Activated CD4-positive, alpha-beta T cell treated with anti-CD3 and anti-CD28 coated beads for 36 hours (primary cell): ENCODE data around the gene TNFAIP3. TPM values are rescaled to one million over a fixed set of nuclear protein-coding genes. Genes with fewer than 3 reads are reported as not detected.

Source experiments
- ATAC-seq: fragments of 200-7000 bp; cut with Tn5 transposase; one replicate; pipeline ENCODE4 v1.10.0; 2021; ENCODE audit warnings: mild to moderate bottlenecking, moderate library complexity
- CTCF ChIA-PET: fragments of 350-600 bp; sonication (Branson Sonifier 250); formaldehyde crosslinking; loops from one replicate; lab custom pipeline; 2021; ENCODE audit warnings: antibody characterized with exemption; lab: Charles Lee
- POLR2A ChIA-PET: fragments of 350-600 bp; sonication (Branson Sonifier 250); formaldehyde crosslinking; loops from one replicate; lab custom pipeline; 2021; ENCODE audit warnings: antibody characterized with exemption, inconsistent platforms; lab: Charles Lee
- DNase-seq: peaks from one replicate; pipeline ENCODE4 v3.0.0-alpha.2; 2020
- H3K27ac Mint-ChIP-seq: one replicate; pipeline ENCODE4 v1.8.0; 2021; ENCODE audit warnings: mixed read lengths
- H3K27me3 Mint-ChIP-seq: one replicate; pipeline ENCODE4 v1.8.0; 2021; ENCODE audit warnings: mixed read lengths
- H3K36me3 Mint-ChIP-seq: one replicate; pipeline ENCODE4 v1.8.0; 2021; ENCODE audit warnings: low read depth, mixed read lengths
- H3K4me1 Mint-ChIP-seq: one replicate; pipeline ENCODE4 v1.8.0; 2021; ENCODE audit warnings: mixed read lengths
- H3K4me3 Mint-ChIP-seq: one replicate; pipeline ENCODE4 v1.8.0; 2021; ENCODE audit warnings: mild to moderate bottlenecking, moderate library complexity, mixed read lengths
- H3K9me3 Mint-ChIP-seq: one replicate; pipeline ENCODE4 v1.8.0; 2021; ENCODE audit warnings: low read depth, mixed read lengths
- intact Hi-C, 2 experiments: fragments of 100-400 bp; cut with DNase I in 1 of 2; cut with micrococcal nuclease in 1 of 2; formaldehyde crosslinking; loops; one replicate each; pipeline versions ENCODE4 v1.14.2 to v1.15.1; 2022 to 2024; cut with DNase I, micrococcal nuclease
- total RNA-seq, 2 experiments: library from RNA; stranded (reverse); gene quantifications; one replicate each; pipeline ENCODE4 v1.2.3, GENCODE V29; 2021

TNFAIP3 gene
- total RNA-seq, 2 experiments from 2014 or later: 284 to 371 TPM

- H3K4me1 Mint-ChIP-seq: peaks cover 79% of the 10 kb centered on the region
- CTCF ChIA-PET: interaction anchor here (0.6 to 1.9 kb wide), 16 partner anchors 9 to 173 kb away, joined by 3 to 16 read pairs (median 4); partner anchors contain the start of gene TNFAIP3
- no peaks in the 10 kb centered on the region for H3K27me3 Mint-ChIP-seq
- POLR2A ChIA-PET: interaction anchor here (1.8 kb wide), 1 partner anchor 28 kb away, joined by 5 read pairs; no protein-coding TSS in a partner anchor
- H3K9me3 Mint-ChIP-seq: no peaks in the 10 kb centered on the region
- intact Hi-C loops: no loop called here
- H3K4me3 Mint-ChIP-seq: peak overlapping the region; percentile 60
- peak overlapping the region; percentile 99 for H3K27ac Mint-ChIP-seq
- peaks cover 100% of the 10 kb centered on the region for H3K36me3 Mint-ChIP-seq
- ATAC-seq: no peak
- no peak for DNase-seq
Measured at GRCh38 chr6:137877606-137878005, 10.5 kb downstream of the TNFAIP3 start.

- ATAC-seq (no peak), DNase-seq (no peak)
- H3K27ac Mint-ChIP-seq: peak overlapping the region; percentile 99
- peaks cover 80% of the 10 kb centered on the region for H3K4me1 Mint-ChIP-seq
- H3K36me3 Mint-ChIP-seq: peaks cover 98% of the 10 kb centered on the region
- POLR2A ChIA-PET: interaction anchor here (1.8 kb wide), 1 partner anchor 28 kb away, joined by 5 read pairs; no protein-coding TSS in a partner anchor
- H3K9me3 Mint-ChIP-seq: no peaks in the 10 kb centered on the region
- intact Hi-C loops: no loop called here
- CTCF ChIA-PET: interaction anchor here (0.6 to 1.9 kb wide), 14 partner anchors 10 to 173 kb away, joined by 3 to 16 read pairs (median 4); partner anchors contain the start of gene TNFAIP3
- peak overlapping the region; percentile 60 for H3K4me3 Mint-ChIP-seq
- H3K27me3 Mint-ChIP-seq: no peaks in the 10 kb centered on the region
Measured at GRCh38 chr6:137878029-137878428, 11.0 kb downstream of the TNFAIP3 start.

- H3K27ac Mint-ChIP-seq: peak overlapping the region; percentile 99
- peaks cover 86% of the 10 kb centered on the region for H3K4me1 Mint-ChIP-seq
- intact Hi-C loops: no loop called here
- no peaks in the 10 kb centered on the region for H3K27me3 Mint-ChIP-seq
- ChIA-PET POLR2A (interaction anchor here (1.2 to 1.8 kb wide), 2 partner anchors 8 to 27 kb away, joined by 3 to 5 read pairs; no protein-coding TSS in a partner anchor), CTCF (interaction anchor here (0.6 to 1.9 kb wide), 10 partner anchors 10 to 174 kb away, joined by 3 to 16 read pairs (median 4); partner anchors contain the start of gene TNFAIP3)
- no peak for DNase-seq
- peak overlapping the region; percentile 60 for H3K4me3 Mint-ChIP-seq
- H3K36me3 Mint-ChIP-seq: peaks cover 97% of the 10 kb centered on the region
- no peaks in the 10 kb centered on the region for H3K9me3 Mint-ChIP-seq
- ATAC-seq: no peak
Measured at GRCh38 chr6:137878486-137879285, 11.6 kb downstream of the TNFAIP3 start.

GRCh38 chr6:137879299-137879698, 12.2 kb downstream of the TNFAIP3 start:
- no peak for DNase-seq
- Mint-ChIP-seq H3K4me1 (peaks cover 89% of the 10 kb centered on the region), H3K4me3 (peak overlapping the region; percentile 60), H3K9me3 (peaks cover under 1% of the 10 kb centered on the region), H3K36me3 (peaks cover 96% of the 10 kb centered on the region), H3K27me3 (no peaks in the 10 kb centered on the region), H3K27ac (peak overlapping the region; percentile 99)
- POLR2A ChIA-PET: interaction anchor here (1.2 kb wide), 1 partner anchor 9 kb away, joined by 3 read pairs; no protein-coding TSS in a partner anchor
- intact Hi-C loops: no loop called here
- CTCF ChIA-PET: interaction anchor here (0.7 to 1.5 kb wide), 4 partner anchors 9 to 125 kb away, joined by 3 to 6 read pairs (median 4); no protein-coding TSS in a partner anchor
- ATAC-seq: no peak

GRCh38 chr6:137879885-137880745, 13.1 kb downstream of the TNFAIP3 start:
- CTCF ChIA-PET: interaction anchor here (0.5 to 3.0 kb wide), 12 partner anchors 8 to 247 kb away, joined by 3 to 15 read pairs (median 4); partner anchors contain the start of gene TNFAIP3
- peaks cover 84% of the 10 kb centered on the region for H3K4me1 Mint-ChIP-seq

DNA sequence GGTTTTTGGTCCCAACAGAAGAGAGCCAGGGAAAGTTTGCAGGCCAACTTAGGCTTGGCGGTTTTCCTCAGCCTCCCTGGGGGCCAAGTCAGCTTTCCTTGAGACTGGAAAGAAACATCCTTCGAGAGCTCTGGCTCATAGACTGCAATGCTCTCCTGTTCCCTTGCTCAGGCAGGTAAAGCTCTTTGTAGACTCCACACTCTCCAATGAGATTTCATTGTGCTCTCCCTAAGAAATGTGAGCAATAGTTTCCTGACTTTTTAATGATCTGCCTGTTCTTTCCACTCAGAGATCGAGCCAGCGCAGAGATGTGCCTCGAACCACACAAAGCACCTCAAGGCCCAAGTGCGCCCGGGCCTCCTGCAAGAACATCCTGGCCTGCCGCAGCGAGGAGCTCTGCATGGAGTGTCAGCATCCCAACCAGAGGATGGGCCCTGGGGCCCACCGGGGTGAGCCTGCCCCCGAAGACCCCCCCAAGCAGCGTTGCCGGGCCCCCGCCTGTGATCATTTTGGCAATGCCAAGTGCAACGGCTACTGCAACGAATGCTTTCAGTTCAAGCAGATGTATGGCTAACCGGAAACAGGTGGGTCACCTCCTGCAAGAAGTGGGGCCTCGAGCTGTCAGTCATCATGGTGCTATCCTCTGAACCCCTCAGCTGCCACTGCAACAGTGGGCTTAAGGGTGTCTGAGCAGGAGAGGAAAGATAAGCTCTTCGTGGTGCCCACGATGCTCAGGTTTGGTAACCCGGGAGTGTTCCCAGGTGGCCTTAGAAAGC, 13.9 kb downstream of the TNFAIP3 start:
- H3K36me3 Mint-ChIP-seq: peaks cover 91% of the 10 kb centered on the region
- peak overlapping the region; percentile 61 for H3K4me3 Mint-ChIP-seq
- H3K27me3 Mint-ChIP-seq: no peaks in the 10 kb centered on the region
- ATAC-seq (no peak), DNase-seq (no peak)
- intact Hi-C loops: no loop called here
- H3K9me3 Mint-ChIP-seq: peaks cover 5% of the 10 kb centered on the region
- H3K27ac Mint-ChIP-seq: peak overlapping the region; percentile 84
- CTCF ChIA-PET: interaction anchor here (0.6 to 3.0 kb wide), 15 partner anchors 8 to 247 kb away, joined by 3 to 15 read pairs (median 4); partner anchors contain the start of gene TNFAIP3
- POLR2A ChIA-PET: interaction anchor here (0.6 to 1.5 kb wide), 8 partner anchors 8 to 164 kb away, joined by 3 to 8 read pairs (median 4); no protein-coding TSS in a partner anchor
- H3K4me1 Mint-ChIP-seq: peaks cover 76% of the 10 kb centered on the region

More at GRCh38 chr6:137879885-137880745, 13.1 kb downstream of the TNFAIP3 start:
- Mint-ChIP-seq H3K27me3 (no peaks in the 10 kb centered on the region), H3K27ac (peak overlapping the region; percentile 84), H3K36me3 (peaks cover 94% of the 10 kb centered on the region), H3K4me3 (peak overlapping the region; percentile 61), H3K9me3 (peaks cover 5% of the 10 kb centered on the region)
- POLR2A ChIA-PET: interaction anchor here (0.6 to 1.5 kb wide), 5 partner anchors 9 to 163 kb away, joined by 3 to 8 read pairs (median 3); no protein-coding TSS in a partner anchor
- intact Hi-C loops: no loop called here
- ATAC-seq: no peak
- DNase-seq: no peak

DNA sequence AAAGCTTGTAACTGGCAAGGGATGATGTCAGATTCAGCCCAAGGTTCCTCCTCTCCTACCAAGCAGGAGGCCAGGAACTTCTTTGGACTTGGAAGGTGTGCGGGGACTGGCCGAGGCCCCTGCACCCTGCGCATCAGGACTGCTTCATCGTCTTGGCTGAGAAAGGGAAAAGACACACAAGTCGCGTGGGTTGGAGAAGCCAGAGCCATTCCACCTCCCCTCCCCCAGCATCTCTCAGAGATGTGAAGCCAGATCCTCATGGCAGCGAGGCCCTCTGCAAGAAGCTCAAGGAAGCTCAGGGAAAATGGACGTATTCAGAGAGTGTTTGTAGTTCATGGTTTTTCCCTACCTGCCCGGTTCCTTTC, 14.4 kb downstream of the TNFAIP3 start:
- intact Hi-C loops: no loop called here
- ChIA-PET POLR2A (interaction anchor here (0.9 to 2.0 kb wide), 7 partner anchors 9 to 68 kb away, joined by 3 to 8 read pairs (median 4); no protein-coding TSS in a partner anchor), CTCF (interaction anchor here (0.6 to 3.0 kb wide), 12 partner anchors 8 to 177 kb away, joined by 3 to 15 read pairs (median 6); partner anchors contain the start of gene TNFAIP3)
- peaks cover 5% of the 10 kb centered on the region for H3K9me3 Mint-ChIP-seq
- no peaks in the 10 kb centered on the region for H3K27me3 Mint-ChIP-seq
- peak overlapping the region; percentile 60 for H3K27ac Mint-ChIP-seq
- DNase-seq (no peak), ATAC-seq (no peak)
- H3K36me3 Mint-ChIP-seq: peaks cover 91% of the 10 kb centered on the region
- peak overlapping the region; percentile 32 for H3K4me3 Mint-ChIP-seq
- H3K4me1 Mint-ChIP-seq: peaks cover 73% of the 10 kb centered on the region

GRCh38 chr6:137882225-137882961, 15.3 kb downstream of the TNFAIP3 start:
- Mint-ChIP-seq H3K9me3 (peaks cover 5% of the 10 kb centered on the region), H3K27me3 (no peaks in the 10 kb centered on the region), H3K36me3 (peaks cover 86% of the 10 kb centered on the region), H3K4me3 (peak overlapping the region; percentile 29), H3K4me1 (peaks cover 69% of the 10 kb centered on the region), H3K27ac (peak overlapping the region; percentile 63)
- ATAC-seq (peak; percentile 27), DNase-seq (no peak)
- intact Hi-C loops: loop anchor here (1.0 to 2.0 kb wide), 3 partner anchors 9 to 62 kb away; no protein-coding TSS in a partner anchor
- ChIA-PET POLR2A (interaction anchor here (0.8 to 2.0 kb wide), 8 partner anchors 9 to 93 kb away, joined by 3 to 7 read pairs (median 4); no protein-coding TSS in a partner anchor), CTCF (interaction anchor here (0.6 to 3.0 kb wide), 14 partner anchors 9 to 205 kb away, joined by 3 to 15 read pairs (median 5); partner anchors contain the start of gene TNFAIP3)

- CTCF ChIA-PET: interaction anchor here (0.6 to 2.0 kb wide), 11 partner anchors 9 to 1264 kb away, joined by 3 to 10 read pairs (median 4); no protein-coding TSS in a partner anchor
- H3K4me1 Mint-ChIP-seq: peaks cover 57% of the 10 kb centered on the region
- DNase-seq: peak; percentile 56
Measured at GRCh38 chr6:137883400-137884148, 16.5 kb downstream of the TNFAIP3 start.

More at GRCh38 chr6:137883400-137884148, 16.5 kb downstream of the TNFAIP3 start:
- H3K36me3 Mint-ChIP-seq: peaks cover 78% of the 10 kb centered on the region
- H3K27me3 Mint-ChIP-seq: no peaks in the 10 kb centered on the region
- H3K4me3 Mint-ChIP-seq: peak overlapping the region; percentile 2
- intact Hi-C loops: loop anchor here (2.0 kb wide), 2 partner anchors 19 to 61 kb away; no protein-coding TSS in a partner anchor
- POLR2A ChIA-PET: interaction anchor here (0.6 to 2.0 kb wide), 5 partner anchors 10 to 660 kb away, joined by 4 to 6 read pairs (median 5); no protein-coding TSS in a partner anchor
- peak overlapping the region; percentile 97 for H3K27ac Mint-ChIP-seq
- peaks cover 7% of the 10 kb centered on the region for H3K9me3 Mint-ChIP-seq
- peak; percentile 54 for ATAC-seq
